Natural killer cell (primary cell): ENCODE results near the gene MYO1D. TPM values are rescaled to one million over a fixed set of nuclear protein-coding genes. Genes with fewer than 3 reads are reported as not detected.
"Not testable (repeated sequence)": the region's sequence is repeated elsewhere in the genome, so short reads cannot be mapped to it uniquely, and the experiment has no call there.

ENCODE experiments used
- ATAC-seq, 3 donors: fragments of 150-1000 bp in 2 of 3; fragments of 200-7000 bp in 1 of 3; cut with Tn5 transposase; 1 replicate in 1 of 3; 2 replicates in 2 of 3; pipeline ENCODE4 v1.10.0; 2021; ENCODE audit warnings: mild to moderate bottlenecking in 2 of 3, moderate library complexity in 2 of 3
- DNase-seq, 2 donors: peaks; one replicate each; pipeline versions ENCODE4 v3.0.0 to v3.0.0-alpha.2; 2013 to 2021; ENCODE audit warnings: mixed read lengths in 1 of 2
- H3K27ac ChIP-seq: one replicate; pipeline ENCODE4 v1.5.1; 2013; ENCODE audit warnings: mild to moderate bottlenecking, low read length
- H3K27me3 ChIP-seq: one replicate; pipeline ENCODE4 v1.6.1; 2013; ENCODE audit warnings: low read length; ENCODE audit not compliant: control insufficient read depth, insufficient read depth
- H3K36me3 ChIP-seq: one replicate; pipeline ENCODE4 v1.6.1; 2013; ENCODE audit warnings: low read length; ENCODE audit not compliant: control insufficient read depth, insufficient read depth
- H3K4me1 ChIP-seq: one replicate; pipeline ENCODE4 v1.6.1; 2013; ENCODE audit warnings: low read length; ENCODE audit not compliant: control insufficient read depth, insufficient read depth
- H3K4me3 ChIP-seq: one replicate; pipeline ENCODE4 v1.5.1; 2013; ENCODE audit warnings: low read length
- H3K9me3 ChIP-seq: one replicate; pipeline ENCODE4 v1.6.1; 2013; ENCODE audit warnings: low read length; ENCODE audit not compliant: control insufficient read depth, insufficient read depth
- H3K27ac Mint-ChIP-seq, 2 donors: one replicate each; pipeline ENCODE4 v1.8.0; 2022; ENCODE audit warnings: mild to moderate bottlenecking in 2 of 2, mixed read lengths in 2 of 2, moderate library complexity in 1 of 2
- H3K27me3 Mint-ChIP-seq, 2 donors: one replicate each; pipeline ENCODE4 v1.8.0; 2022; ENCODE audit warnings: low read depth in 2 of 2, mixed read lengths in 2 of 2
- H3K36me3 Mint-ChIP-seq: one replicate; pipeline ENCODE4 v1.8.0; 2022; ENCODE audit warnings: mixed read lengths
- H3K4me1 Mint-ChIP-seq, 2 donors: one replicate each; pipeline ENCODE4 v1.8.0; 2022; ENCODE audit warnings: mixed read lengths in 2 of 2
- H3K4me3 Mint-ChIP-seq: one replicate; pipeline ENCODE4 v1.8.0; 2022; ENCODE audit warnings: mild to moderate bottlenecking, moderate library complexity, mixed read lengths
- H3K9me3 Mint-ChIP-seq, 2 donors: one replicate each; pipeline ENCODE4 v1.8.0; 2022; ENCODE audit warnings: mixed read lengths in 2 of 2
- WGBS: methylation state at CpG from one replicate; pipeline ENCODE4 v1.1.7; 2013; ENCODE audit warnings: missing lambda C conversion rate; ENCODE audit not compliant: insufficient coverage; 5-methylcytosine and 5-hydroxymethylcytosine counted together
- intact Hi-C: fragments of 100-400 bp; cut with micrococcal nuclease; formaldehyde crosslinking; loops from one replicate; pipeline ENCODE4 v1.14.2; 2022
- total RNA-seq, 4 donors: library from RNA; stranded (reverse); fragments of 120-200 nt in 1 of 4; gene quantifications; one replicate each; pipeline versions ENCODE4 v1.2.3 to v1.2.4, GENCODE V29; 2013 to 2022
- TF ChIP-seq, protein P1 (sequence below): fragments of 200-600 bp; IDR thresholded peaks from one replicate; pipeline ENCODE4 v1.8.0; 2022; ENCODE audit warnings: antibody characterized with exemption

MYO1D gene
- total RNA-seq, 3 donors from 2014 or later (not counting 1 experiment from before 2014, with no cell fraction given), result 6.8 to 20.2 (median 10.5) TPM

DNA sequence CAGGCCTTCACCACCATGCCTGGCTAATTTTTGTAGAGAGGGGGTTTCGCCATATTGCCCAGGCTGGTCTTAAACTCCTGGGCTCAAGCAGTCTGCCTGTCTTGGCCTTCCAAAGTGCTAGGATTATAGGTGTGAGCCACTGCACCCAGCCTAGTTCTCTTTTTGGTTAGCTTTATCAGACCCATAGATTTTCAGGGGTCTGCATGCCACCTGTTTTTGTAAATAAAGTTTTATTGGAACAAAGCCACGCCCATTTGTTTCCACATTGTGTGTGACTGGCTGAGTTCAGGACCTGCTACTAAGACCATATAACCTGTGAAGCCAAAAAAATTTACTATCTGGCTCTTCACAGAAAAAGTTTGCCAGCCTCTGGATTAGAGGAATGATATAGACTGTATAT lies 425.0 kb downstream of the MYO1D start:
- Histone ChIP-seq H3K27me3 (no peaks in the 10 kb centered on the region), H3K4me1 (no peaks in the 10 kb centered on the region), H3K27ac (no peak overlapping the region), H3K4me3 (no peak overlapping the region), H3K36me3 (peaks cover 76% of the 10 kb centered on the region), H3K9me3 (no peaks in the 10 kb centered on the region)
- no peak for ATAC-seq
- Mint-ChIP-seq H3K9me3 (no peaks in the 10 kb centered on the region), H3K4me1 (peaks cover 10 to 20% of the 10 kb centered on the region in 2 donors), H3K36me3 (peaks cover 23% of the 10 kb centered on the region), H3K27me3 (no peaks in the 10 kb centered on the region), H3K27ac (no peak overlapping the region), H3K4me3 (no peak overlapping the region)
- TF ChIP-seq, protein P1, sequence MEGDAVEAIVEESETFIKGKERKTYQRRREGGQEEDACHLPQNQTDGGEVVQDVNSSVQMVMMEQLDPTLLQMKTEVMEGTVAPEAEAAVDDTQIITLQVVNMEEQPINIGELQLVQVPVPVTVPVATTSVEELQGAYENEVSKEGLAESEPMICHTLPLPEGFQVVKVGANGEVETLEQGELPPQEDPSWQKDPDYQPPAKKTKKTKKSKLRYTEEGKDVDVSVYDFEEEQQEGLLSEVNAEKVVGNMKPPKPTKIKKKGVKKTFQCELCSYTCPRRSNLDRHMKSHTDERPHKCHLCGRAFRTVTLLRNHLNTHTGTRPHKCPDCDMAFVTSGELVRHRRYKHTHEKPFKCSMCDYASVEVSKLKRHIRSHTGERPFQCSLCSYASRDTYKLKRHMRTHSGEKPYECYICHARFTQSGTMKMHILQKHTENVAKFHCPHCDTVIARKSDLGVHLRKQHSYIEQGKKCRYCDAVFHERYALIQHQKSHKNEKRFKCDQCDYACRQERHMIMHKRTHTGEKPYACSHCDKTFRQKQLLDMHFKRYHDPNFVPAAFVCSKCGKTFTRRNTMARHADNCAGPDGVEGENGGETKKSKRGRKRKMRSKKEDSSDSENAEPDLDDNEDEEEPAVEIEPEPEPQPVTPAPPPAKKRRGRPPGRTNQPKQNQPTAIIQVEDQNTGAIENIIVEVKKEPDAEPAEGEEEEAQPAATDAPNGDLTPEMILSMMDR, result no peak
- intact Hi-C loops, result no loop called here
- 65% methylated on average over 2 of the region's 2 CpGs for WGBS
- no peak for DNase-seq

DNA sequence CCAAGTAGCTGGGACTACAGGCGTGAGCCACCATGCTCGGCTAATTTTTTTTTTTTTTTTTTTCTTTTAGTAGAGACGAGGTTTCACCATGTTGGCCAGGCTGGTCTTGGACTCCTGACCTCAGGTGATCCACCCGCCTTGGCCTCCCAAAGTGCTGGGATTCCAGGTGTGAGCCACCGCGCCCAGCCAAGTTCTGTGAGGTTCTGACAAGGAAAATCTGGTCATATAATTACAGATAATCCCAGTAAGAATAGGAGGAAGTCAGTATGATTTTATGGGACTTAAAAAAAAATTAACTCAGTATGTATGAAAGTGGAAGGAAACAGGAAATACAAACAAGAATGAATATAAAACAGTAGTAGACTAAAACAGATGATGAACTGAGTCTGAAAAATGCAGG lies 426.5 kb downstream of the MYO1D start:
- H3K27ac ChIP-seq, H3K9me3 ChIP-seq, intact Hi-C loops, ATAC-seq, H3K4me3 Mint-ChIP-seq, H3K9me3 Mint-ChIP-seq, H3K4me1 ChIP-seq, H3K27me3 ChIP-seq, DNase-seq, H3K4me3 ChIP-seq, H3K27me3 Mint-ChIP-seq: not testable (repeated sequence)
- peaks cover 70% of the 10 kb centered on the region for H3K36me3 ChIP-seq
- peak overlapping the region in 1 of 2 donors; percentile 51 for H3K27ac Mint-ChIP-seq
- 98% methylated on average over 6 of the region's 6 CpGs for WGBS
- peaks cover 23% of the 10 kb centered on the region for H3K36me3 Mint-ChIP-seq
- H3K4me1 Mint-ChIP-seq, result peaks cover 23 to 32% of the 10 kb centered on the region in 2 donors

DNA sequence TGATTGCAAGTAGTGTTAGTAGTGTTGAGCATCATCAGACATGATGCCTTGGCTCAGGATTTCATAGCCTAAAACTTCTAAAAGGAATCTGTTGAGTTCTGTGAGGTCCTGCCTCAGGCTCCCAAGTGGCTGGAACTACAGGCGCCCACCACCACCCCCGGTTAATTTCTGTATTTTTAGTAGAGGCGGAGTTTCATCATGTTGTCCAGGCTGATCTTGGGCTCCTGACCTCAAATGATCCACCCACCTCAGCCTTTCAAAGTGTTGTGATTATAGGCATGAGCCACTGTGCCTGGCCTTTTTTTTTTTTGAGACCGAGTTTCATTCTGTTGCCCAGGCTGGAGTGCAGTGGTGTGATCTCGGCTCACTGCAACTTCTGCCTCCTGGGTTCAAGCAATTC lies 427.0 kb downstream of the MYO1D start:
- Mint-ChIP-seq H3K4me3 (no peak overlapping the region), H3K27ac (no peak overlapping the region), H3K4me1 (peaks cover 27 to 36% of the 10 kb centered on the region in 2 donors), H3K27me3 (no peaks in the 10 kb centered on the region), H3K36me3 (peaks cover 20% of the 10 kb centered on the region), H3K9me3 (no peaks in the 10 kb centered on the region)
- intact Hi-C loops, result loop anchor here (10.0 kb wide), 1 partner anchor 195 kb away; no protein-coding TSS in a partner anchor
- DNase-seq (no peak), ATAC-seq (no peak)
- Histone ChIP-seq H3K4me3 (no peak overlapping the region), H3K36me3 (peaks cover 66% of the 10 kb centered on the region), H3K4me1 (peaks cover 5% of the 10 kb centered on the region), H3K9me3 (no peaks in the 10 kb centered on the region), H3K27me3 (no peaks in the 10 kb centered on the region), H3K27ac (no peak overlapping the region)
- 100% methylated on average over 5 of the region's 5 CpGs for WGBS
- TF ChIP-seq, protein P1, result no peak

DNA sequence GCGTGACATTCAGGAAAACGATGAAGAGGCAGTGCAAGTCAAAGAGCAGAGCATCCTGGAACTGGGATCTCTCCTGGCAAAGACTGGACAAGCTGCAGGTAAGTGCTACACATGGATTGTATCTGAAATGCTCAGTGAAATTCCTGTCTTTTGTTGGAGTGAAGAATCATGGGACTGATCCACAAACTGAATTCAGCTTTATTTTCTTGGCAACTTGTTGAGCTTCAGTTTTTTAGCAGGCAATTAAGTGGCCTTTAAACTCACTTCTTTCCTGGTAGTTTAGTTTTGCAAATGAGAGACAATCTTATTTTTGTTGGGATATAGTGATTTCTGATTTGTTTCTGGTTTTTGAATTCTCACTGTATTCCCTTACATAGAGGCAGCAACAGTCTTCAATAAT lies 430.0 kb downstream of the MYO1D start:
- H3K4me1 ChIP-seq, result peaks cover 12% of the 10 kb centered on the region
- TF ChIP-seq, protein P1, result no peak
- no peak overlapping the region for H3K27ac ChIP-seq
- no peaks in the 10 kb centered on the region for H3K9me3 ChIP-seq
- Mint-ChIP-seq H3K4me3 (peak overlapping the region; percentile 43), H3K36me3 (peaks cover 13% of the 10 kb centered on the region), H3K4me1 (peaks cover 31 to 38% of the 10 kb centered on the region in 2 donors), H3K9me3 (no peaks in the 10 kb centered on the region), H3K27me3 (no peaks in the 10 kb centered on the region), H3K27ac (peak overlapping the region in 1 of 2 donors; percentile 55)
- no peaks in the 10 kb centered on the region for H3K27me3 ChIP-seq
- H3K36me3 ChIP-seq, result peaks cover 36% of the 10 kb centered on the region
- intact Hi-C loops, result loop anchor here (10.0 kb wide), 1 partner anchor 192 kb away; no protein-coding TSS in a partner anchor
- WGBS, result 87% methylated on average over 2 of the region's 2 CpGs
- DNase-seq (no peak), ATAC-seq (no peak)
- H3K4me3 ChIP-seq, result no peak overlapping the region
